ENCODE results near the gene CISD1.

CISD1 gene

DNA sequence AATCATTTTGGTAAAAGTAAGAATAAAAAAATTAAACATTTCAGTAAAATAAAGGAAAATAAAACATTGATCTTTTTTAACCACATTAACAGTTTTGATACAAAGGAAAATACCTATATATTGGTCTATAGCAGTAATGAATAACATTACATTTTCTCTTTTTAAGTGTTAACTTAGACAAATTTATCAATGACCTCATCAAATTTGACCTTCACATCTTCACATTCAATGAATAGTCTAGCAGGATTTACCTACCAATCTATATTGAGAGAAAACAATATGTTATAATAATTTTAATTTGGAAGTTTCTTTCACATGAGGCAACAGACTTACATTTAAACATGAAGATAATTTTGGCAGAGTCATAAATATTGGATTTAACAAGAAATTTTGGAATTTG is 47.9 kb downstream of the CISD1 start:
- DNase-seq = no peak

GRCh38 chr10:58318346-58318745 is 49.4 kb downstream of the CISD1 start:
- no peak for DNase-seq

GRCh38 chr10:58319599-58319998 is 50.6 kb downstream of the CISD1 start:
- DNase-seq = no peak

GRCh38 chr10:58320351-58321049 is 51.5 kb downstream of the CISD1 start:
- no peak for DNase-seq

- no peak for DNase-seq
These were observed 53.3 kb downstream of the CISD1 start for GRCh38 chr10:58322072-58322834.

GRCh38 chr10:58322835-58323209 is 53.9 kb downstream of the CISD1 start:
- DNase-seq = no peak

DNA sequence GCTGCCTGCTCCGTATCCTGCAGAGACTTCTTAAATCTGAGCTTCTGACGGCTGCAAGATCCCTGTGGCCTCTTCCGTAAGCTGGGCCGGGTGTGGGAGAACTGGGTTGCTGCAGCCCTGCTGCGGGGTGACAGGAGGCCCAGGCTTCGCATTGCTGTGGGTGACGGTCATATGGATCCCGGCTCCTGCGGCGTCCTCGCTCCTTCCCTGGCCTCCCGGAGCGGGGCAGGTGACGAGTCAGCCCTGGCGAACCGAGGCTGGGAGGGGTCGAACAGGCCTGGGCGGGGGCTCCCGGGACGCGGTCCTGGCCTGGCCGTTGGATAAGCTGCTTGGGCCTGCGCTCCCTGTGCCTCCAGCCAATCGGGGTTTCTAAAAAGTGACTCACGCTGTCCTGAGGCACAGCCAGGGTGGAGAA is 58.0 kb downstream of the CISD1 start:
- DNase-seq = no peak

DNA sequence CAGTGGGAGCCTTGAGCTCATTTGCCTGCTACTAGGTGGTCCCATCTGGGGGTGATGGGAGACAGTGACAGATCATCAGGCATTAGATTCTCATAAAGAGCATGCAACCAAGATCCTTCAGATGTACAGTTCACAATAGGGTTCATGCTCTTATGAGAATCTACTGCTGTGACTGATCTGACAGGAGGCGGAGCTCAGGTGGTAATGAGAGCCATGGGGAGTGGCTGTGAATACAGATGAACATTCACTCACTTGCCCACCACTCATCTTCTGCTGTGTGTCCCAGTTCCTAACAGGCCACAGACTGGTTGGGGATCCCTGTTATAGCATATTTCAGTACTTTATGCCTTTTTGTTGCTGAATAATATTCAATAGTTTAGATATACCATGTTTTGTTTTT is 59.3 kb downstream of the CISD1 start:
- no peak for DNase-seq

- DNase-seq = no peak
These were observed 61.5 kb downstream of the CISD1 start for GRCh38 chr10:58330431-58330830.

DNA sequence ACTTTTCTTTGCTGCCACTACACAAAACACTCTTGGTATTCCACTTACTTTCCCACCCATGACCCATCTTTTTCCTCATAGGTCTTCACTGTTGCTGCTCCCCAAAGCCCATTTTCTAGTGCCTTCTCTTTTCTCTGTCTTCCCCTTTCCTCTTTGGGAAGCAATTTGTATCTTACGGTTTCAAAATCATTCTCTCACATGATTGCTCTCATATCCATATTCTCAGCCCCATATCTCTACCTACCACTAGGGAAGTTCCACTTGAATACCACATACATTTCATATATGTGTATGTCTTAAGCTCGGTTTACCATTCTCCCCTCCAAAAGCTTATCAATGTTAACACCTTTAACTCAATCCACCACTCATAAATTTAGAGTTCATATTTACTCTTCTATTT is 62.7 kb downstream of the CISD1 start:
- DNase-seq = no peak

DNA sequence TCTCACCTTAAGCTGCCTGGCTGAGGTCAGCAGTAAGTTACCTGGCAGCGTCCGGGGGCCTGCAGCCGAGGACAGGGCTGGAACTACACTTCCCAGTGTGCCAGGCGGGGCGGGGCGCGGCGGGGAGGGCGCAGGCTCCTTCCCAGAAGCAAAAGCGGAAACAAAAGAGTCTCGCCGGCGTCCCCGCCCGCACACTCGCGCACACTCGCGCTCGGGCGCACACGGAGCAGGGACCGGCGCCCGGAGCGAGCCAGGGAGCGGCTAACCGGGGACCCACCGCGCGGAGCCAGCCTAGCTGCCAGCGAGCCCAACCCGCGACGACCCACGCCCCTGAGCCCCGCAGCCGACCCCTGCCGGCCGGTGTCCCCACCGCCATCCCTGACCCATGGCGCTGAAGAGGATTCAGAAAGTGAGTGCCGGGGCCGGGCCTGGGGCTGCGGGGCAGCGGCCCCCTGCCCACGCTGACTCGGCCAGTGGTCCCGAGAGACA is 65.9 kb downstream of the CISD1 start, which contains the start of gene UBE2D1:
UBE2D1 (plus strand) TSS at position 190 of the 489 bp plus-strand sequence; CDS start at position 386, 196 bp downstream.
- peak; percentile 28 for DNase-seq

GRCh38 chr10:58335306-58336005 is 66.5 kb downstream of the CISD1 start:
- no peak for DNase-seq

DNA sequence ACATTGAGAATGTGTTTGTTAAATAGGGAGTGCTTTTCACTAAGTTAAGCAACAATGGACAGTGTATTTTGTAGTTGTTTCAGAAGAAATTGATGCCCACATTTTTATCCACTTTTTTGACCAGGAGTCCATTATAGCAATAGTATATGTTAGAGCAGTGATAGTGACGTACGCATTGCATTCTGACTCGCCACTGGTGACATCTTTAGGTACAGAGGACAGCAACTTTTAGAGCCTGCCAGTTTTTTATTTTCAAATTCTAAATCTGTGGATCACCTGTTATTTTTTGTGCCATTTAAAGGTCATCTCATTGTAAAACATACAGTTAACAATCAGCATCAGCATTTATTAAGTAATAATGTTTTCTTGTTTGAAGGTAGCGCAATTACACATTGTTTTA is 67.3 kb downstream of the CISD1 start:
- no peak for DNase-seq
